ENCODE data around the gene EFHD2. TPM values are rescaled to one million over a fixed set of nuclear protein-coding genes. Genes with fewer than 3 reads are reported as not detected.
"Not testable (repeated sequence)": the region's sequence is repeated elsewhere in the genome, so short reads cannot be mapped to it uniquely, and the experiment has no call there.

EFHD2 gene
- total RNA-seq, 1 donor from 2014 or later, result 12.5 TPM

DNA sequence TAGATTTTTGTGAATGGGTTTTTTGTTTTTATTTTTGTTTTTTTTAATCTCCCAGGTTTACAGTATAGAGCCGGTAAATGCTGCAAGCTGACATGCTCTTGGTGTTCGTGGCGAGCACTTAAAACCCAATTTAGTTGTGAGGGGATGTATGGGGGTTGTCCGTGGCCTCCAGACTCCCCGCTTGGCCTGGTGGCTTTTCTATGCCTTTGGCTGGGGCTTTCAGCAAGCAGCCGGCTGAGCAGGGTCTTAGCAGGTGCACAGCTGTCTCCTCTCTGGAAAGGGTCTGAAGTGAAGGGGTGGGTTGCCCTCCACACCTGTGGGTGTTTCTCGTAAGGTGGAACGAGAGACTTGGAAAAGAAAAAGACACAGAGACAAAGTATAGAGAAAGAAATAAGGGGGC lies 31.0 kb upstream of the EFHD2 start:
- Histone ChIP-seq H3K4me1 (ENCODE audit: control insufficient read depth in 3 of 3, insufficient read depth in 3 of 3, low read length in 3 of 3) (no peaks in the 10 kb centered on the region), H3K27me3 (ENCODE audit: control insufficient read depth in 3 of 3, insufficient read depth in 3 of 3, low read length in 3 of 3) (peaks cover 6 to 15% (median 12%) of the 10 kb centered on the region in 3 donors), H3K4me3 (ENCODE audit: low read length in 3 of 3) (no peak overlapping the region), H3K9ac (ENCODE audit: low read depth in 1 of 3, low read length in 3 of 3) (no peak overlapping the region), H3K9me3 (ENCODE audit: control insufficient read depth in 3 of 3, low read length in 3 of 3) (no peaks in the 10 kb centered on the region), H3K36me3 (ENCODE audit: control insufficient read depth in 3 of 3, insufficient read depth in 3 of 3, low read length in 3 of 3) (no peaks in the 10 kb centered on the region), H3K27ac (ENCODE audit: low read depth, low read length) (no peak overlapping the region)

DNA sequence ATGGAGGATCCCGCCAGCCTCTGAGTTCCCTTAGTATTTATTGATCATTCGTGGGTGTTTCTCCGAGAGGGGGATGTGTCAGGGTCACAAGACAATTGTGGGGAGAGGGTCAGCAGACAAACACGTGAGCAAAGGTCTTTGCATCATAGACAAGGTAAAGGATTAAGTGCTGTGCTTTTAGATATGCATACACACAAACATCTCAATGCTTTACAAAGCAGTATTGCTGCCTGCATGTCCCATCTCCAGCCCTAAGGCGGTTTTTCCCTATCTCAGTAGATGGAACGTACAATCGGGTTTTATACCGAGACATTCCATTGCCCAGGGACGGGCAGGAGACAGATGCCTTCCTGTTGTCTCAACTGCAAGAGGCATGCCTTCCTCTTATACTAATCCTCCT lies 30.5 kb upstream of the EFHD2 start:
- H3K4me1 ChIP-seq (ENCODE audit: control insufficient read depth in 3 of 3, insufficient read depth in 3 of 3, low read length in 3 of 3); H3K27ac ChIP-seq (ENCODE audit: low read depth, low read length); H3K9ac ChIP-seq (ENCODE audit: low read depth in 1 of 3, low read length in 3 of 3): not testable (repeated sequence)

DNA sequence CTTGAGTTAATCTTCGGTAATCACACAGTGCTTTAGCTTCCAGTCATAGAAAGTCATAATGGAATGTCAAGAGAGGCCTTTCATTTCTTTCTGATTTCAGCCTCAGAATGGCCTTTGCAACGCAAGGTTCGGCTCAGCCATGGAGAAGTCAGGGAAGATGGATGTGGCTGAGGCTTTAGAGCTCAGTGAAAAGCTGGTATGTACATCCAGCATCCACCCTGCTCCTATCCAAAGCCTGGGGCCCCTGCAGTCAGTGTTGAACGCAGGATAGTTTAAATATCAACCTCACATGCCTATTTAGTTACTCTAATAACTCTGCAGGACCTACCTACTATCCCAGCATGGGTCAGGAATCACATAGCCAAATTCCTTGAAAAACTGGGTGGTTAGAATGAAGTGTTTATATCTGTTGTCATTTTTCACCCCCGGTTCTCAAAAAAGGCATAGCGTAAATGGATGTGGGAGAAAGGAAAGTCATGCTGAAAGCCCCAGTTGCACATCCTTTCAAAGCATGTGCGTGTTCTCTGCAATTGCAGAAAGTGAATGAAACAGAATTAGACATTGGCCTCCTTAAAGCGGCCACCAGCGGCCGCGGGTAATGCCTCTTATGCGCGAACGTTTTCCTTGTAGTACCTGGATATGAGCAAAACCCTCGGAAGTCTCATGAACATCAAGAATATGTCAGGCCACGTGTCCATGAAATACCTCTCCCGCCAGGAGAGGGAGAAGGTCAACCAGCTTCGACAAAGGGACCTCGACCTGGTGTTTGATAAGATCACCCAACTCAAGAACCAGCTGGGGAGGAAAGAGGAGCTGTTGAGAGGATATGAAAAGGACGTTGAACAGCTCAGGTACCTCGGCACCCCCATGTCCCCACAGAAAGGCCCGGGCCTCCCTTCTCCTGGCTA lies 28.8 kb upstream of the EFHD2 start:
- Histone ChIP-seq H3K36me3 (ENCODE audit: control insufficient read depth in 3 of 3, insufficient read depth in 3 of 3, low read length in 3 of 3) (no peaks in the 10 kb centered on the region), H3K27me3 (ENCODE audit: control insufficient read depth in 3 of 3, insufficient read depth in 3 of 3, low read length in 3 of 3) (peaks cover 14 to 34% (median 27%) of the 10 kb centered on the region in 3 donors), H3K27ac (ENCODE audit: low read depth, low read length) (no peak overlapping the region), H3K9me3 (ENCODE audit: control insufficient read depth in 3 of 3, low read length in 3 of 3) (no peaks in the 10 kb centered on the region), H3K4me1 (ENCODE audit: control insufficient read depth in 3 of 3, insufficient read depth in 3 of 3, low read length in 3 of 3) (peaks cover 0 to under 1% (median 0%) of the 10 kb centered on the region in 3 donors), H3K9ac (ENCODE audit: low read depth in 1 of 3, low read length in 3 of 3) (no peak overlapping the region), H3K4me3 (ENCODE audit: low read length in 3 of 3) (no peak overlapping the region)

More for the DNA sequence above, 30.5 kb upstream of the EFHD2 start:
- H3K27me3 ChIP-seq (ENCODE audit: control insufficient read depth in 3 of 3, insufficient read depth in 3 of 3, low read length in 3 of 3), result peaks cover 9 to 20% (median 16%) of the 10 kb centered on the region in 3 donors
- H3K9me3 ChIP-seq (ENCODE audit: control insufficient read depth in 3 of 3, low read length in 3 of 3); H3K4me3 ChIP-seq (ENCODE audit: low read length in 3 of 3); H3K36me3 ChIP-seq (ENCODE audit: control insufficient read depth in 3 of 3, insufficient read depth in 3 of 3, low read length in 3 of 3): not testable (repeated sequence)

DNA sequence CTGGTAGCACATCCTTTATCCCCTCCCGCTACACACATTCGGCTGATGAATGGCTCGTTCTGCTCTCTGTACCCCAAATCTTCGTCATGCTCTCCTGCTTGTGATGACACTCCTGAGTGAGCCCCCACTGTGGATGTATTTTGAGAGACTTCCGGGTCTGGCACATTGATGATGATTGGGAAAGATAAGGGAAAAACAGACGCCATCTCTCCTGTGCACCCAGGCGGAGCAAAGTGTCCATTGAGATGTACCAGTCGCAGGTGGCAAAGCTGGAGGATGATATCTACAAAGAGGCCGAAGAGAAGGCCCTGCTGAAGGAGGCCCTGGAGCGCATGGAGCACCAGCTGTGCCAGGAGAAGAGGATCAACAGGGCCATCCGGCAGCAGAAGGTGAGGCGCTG lies 27.9 kb upstream of the EFHD2 start:
- Histone ChIP-seq H3K4me1 (ENCODE audit: control insufficient read depth in 3 of 3, insufficient read depth in 3 of 3, low read length in 3 of 3) (peaks cover 0 to 3% (median 0%) of the 10 kb centered on the region in 3 donors), H3K9ac (ENCODE audit: low read depth in 1 of 3, low read length in 3 of 3) (no peak overlapping the region), H3K27me3 (ENCODE audit: control insufficient read depth in 3 of 3, insufficient read depth in 3 of 3, low read length in 3 of 3) (peaks cover 22 to 40% (median 30%) of the 10 kb centered on the region in 3 donors), H3K36me3 (ENCODE audit: control insufficient read depth in 3 of 3, insufficient read depth in 3 of 3, low read length in 3 of 3) (no peaks in the 10 kb centered on the region), H3K9me3 (ENCODE audit: control insufficient read depth in 3 of 3, low read length in 3 of 3) (no peaks in the 10 kb centered on the region), H3K4me3 (ENCODE audit: low read length in 3 of 3) (no peak overlapping the region), H3K27ac (ENCODE audit: low read depth, low read length) (no peak overlapping the region)

DNA sequence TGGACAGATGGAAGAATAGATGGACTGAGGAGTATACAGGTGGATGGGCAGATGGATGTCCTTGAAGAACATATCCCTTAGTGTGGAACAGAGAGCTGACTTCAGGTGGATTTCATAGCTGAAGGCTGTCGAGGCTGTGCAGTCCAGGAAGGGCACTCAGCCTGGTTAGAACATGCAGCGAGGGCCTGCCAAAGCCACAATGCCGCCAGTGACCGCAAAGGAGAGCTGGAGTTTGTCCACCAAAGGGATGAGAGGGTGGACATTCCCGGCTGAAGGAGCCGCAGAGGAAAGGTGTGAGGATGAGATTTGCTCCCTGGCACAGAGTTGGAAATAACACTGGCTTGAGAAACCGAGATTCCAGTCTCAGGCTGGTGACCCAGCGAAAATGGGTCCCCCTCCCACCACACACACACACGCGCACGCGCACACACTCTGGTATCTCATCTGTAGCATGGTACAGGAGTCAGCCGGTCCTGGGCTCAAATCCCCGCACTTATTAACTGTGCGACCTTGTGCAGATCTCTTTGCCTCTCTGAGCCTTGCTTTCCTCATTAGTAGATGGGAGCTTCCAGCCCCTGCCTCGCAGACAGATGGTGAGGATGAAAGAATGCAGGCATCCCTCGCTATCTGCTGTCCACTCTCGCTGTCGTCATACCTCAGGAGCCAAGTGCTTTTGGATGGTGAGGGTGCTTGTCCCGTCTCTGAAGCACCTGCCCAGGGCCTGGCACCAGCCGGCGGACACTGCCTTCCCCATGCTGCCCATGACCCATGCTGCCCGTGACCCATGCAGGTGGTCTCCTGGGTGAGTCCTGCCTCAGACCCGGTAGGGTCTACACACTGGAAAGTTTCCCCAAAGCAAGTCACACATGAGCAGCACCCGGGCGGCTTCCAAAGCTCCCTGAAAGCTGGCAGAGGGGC lies 26.8 kb upstream of the EFHD2 start:
- no peaks in the 10 kb centered on the region for H3K9me3 ChIP-seq (ENCODE audit: control insufficient read depth in 3 of 3, low read length in 3 of 3)
- H3K36me3 ChIP-seq (ENCODE audit: control insufficient read depth in 3 of 3, insufficient read depth in 3 of 3, low read length in 3 of 3), result no peaks in the 10 kb centered on the region
- H3K4me3 ChIP-seq (ENCODE audit: low read length in 3 of 3), result no peak overlapping the region
- no peak overlapping the region for H3K27ac ChIP-seq (ENCODE audit: low read depth, low read length)
- H3K9ac ChIP-seq (ENCODE audit: low read depth in 1 of 3, low read length in 3 of 3), result no peak overlapping the region
- peaks cover 0 to 3% (median 0%) of the 10 kb centered on the region in 3 donors for H3K4me1 ChIP-seq (ENCODE audit: control insufficient read depth in 3 of 3, insufficient read depth in 3 of 3, low read length in 3 of 3)
- peaks cover 23 to 40% (median 33%) of the 10 kb centered on the region in 3 donors for H3K27me3 ChIP-seq (ENCODE audit: control insufficient read depth in 3 of 3, insufficient read depth in 3 of 3, low read length in 3 of 3)

DNA sequence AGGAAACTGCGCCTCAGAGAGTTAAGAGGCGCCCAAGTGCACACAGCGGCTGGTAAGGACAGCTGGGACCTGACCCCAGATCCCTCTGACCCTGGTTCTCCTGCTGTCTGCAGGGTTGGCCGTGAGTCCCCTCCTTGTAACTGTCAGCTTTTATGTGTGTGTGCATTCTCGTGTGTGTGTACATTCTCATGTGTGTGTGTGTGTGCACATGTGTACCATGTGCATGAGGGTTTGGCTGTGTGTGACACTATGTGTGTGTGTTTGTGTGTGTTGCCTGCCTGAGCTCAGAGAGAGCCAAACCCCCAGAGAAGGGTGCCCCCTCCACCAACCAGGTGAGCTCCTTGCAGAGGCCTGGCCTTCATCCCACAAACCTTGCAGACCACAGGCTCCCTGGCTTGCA lies 25.9 kb upstream of the EFHD2 start:
- Histone ChIP-seq H3K27me3 (ENCODE audit: control insufficient read depth in 3 of 3, insufficient read depth in 3 of 3, low read length in 3 of 3) (peaks cover 28 to 43% (median 40%) of the 10 kb centered on the region in 3 donors), H3K36me3 (ENCODE audit: control insufficient read depth in 3 of 3, insufficient read depth in 3 of 3, low read length in 3 of 3) (no peaks in the 10 kb centered on the region), H3K9ac (ENCODE audit: low read depth in 1 of 3, low read length in 3 of 3) (no peak overlapping the region), H3K9me3 (ENCODE audit: control insufficient read depth in 3 of 3, low read length in 3 of 3) (no peaks in the 10 kb centered on the region), H3K4me3 (ENCODE audit: low read length in 3 of 3) (no peak overlapping the region), H3K4me1 (ENCODE audit: control insufficient read depth in 3 of 3, insufficient read depth in 3 of 3, low read length in 3 of 3) (peaks cover 0 to 3% (median 0%) of the 10 kb centered on the region in 3 donors), H3K27ac (ENCODE audit: low read depth, low read length) (no peak overlapping the region)

DNA sequence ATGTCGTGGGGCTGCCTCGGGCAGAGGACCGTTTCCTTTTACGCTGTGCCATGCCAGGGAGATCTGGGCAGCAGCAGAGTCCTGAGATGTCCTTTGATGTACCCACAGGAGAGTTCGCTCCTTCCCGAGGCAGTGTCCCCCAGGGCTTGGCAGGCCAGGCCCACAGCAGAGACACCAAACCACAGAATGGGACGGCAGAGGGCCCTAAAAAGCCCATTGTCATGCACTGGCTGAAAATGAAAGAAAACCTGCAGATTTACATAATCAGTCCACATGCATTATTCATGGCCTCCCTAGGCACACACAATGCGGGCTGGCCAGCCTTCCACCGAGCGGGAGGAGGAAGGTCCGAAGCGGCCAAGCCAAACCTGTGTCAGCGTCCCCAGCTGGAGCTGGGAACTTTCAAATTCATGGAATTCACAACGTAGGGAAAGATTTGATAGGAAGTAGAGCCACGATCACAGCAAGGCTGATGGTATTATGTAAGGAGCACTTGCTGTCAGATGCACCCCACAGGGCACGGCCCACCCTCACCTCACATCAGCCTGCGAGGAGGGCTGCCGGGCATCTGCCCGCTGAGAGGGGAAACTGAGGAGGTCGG lies 25.3 kb upstream of the EFHD2 start:
- Histone ChIP-seq H3K9me3 (ENCODE audit: control insufficient read depth in 3 of 3, low read length in 3 of 3) (no peaks in the 10 kb centered on the region), H3K4me1 (ENCODE audit: control insufficient read depth in 3 of 3, insufficient read depth in 3 of 3, low read length in 3 of 3) (peaks cover 0 to 3% (median 0%) of the 10 kb centered on the region in 3 donors), H3K27ac (ENCODE audit: low read depth, low read length) (no peak overlapping the region), H3K27me3 (ENCODE audit: control insufficient read depth in 3 of 3, insufficient read depth in 3 of 3, low read length in 3 of 3) (peaks cover 29 to 43% (median 43%) of the 10 kb centered on the region in 3 donors), H3K9ac (ENCODE audit: low read depth in 1 of 3, low read length in 3 of 3) (no peak overlapping the region), H3K36me3 (ENCODE audit: control insufficient read depth in 3 of 3, insufficient read depth in 3 of 3, low read length in 3 of 3) (no peaks in the 10 kb centered on the region), H3K4me3 (ENCODE audit: low read length in 3 of 3) (no peak overlapping the region)

DNA sequence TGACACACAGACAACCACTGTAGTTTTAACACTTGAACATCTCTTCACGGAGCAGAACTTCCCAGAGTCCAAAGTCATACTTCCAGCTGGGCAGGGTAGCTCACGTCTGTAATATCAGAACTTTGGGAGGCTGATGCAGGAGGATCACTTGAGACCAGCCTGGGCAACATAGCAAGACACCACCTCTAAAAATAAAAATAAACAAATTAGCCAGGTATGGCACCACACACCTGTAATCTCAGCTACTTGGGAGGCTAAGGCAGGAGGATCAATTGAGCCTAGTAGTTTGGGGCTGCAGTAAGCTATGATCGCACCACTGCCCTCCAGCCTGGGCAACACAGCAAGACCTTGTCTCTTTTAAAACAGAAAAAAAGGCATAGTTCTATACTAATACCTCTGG lies 24.3 kb upstream of the EFHD2 start:
- Histone ChIP-seq H3K9ac (ENCODE audit: low read depth in 1 of 3, low read length in 3 of 3) (no peak overlapping the region), H3K4me3 (ENCODE audit: low read length in 3 of 3) (no peak overlapping the region), H3K4me1 (ENCODE audit: control insufficient read depth in 3 of 3, insufficient read depth in 3 of 3, low read length in 3 of 3) (peaks cover 0 to 3% (median 0%) of the 10 kb centered on the region in 3 donors), H3K9me3 (ENCODE audit: control insufficient read depth in 3 of 3, low read length in 3 of 3) (no peaks in the 10 kb centered on the region), H3K27me3 (ENCODE audit: control insufficient read depth in 3 of 3, insufficient read depth in 3 of 3, low read length in 3 of 3) (peaks cover 26 to 43% (median 40%) of the 10 kb centered on the region in 3 donors), H3K27ac (ENCODE audit: low read depth, low read length) (no peak overlapping the region), H3K36me3 (ENCODE audit: control insufficient read depth in 3 of 3, insufficient read depth in 3 of 3, low read length in 3 of 3) (no peaks in the 10 kb centered on the region)

DNA sequence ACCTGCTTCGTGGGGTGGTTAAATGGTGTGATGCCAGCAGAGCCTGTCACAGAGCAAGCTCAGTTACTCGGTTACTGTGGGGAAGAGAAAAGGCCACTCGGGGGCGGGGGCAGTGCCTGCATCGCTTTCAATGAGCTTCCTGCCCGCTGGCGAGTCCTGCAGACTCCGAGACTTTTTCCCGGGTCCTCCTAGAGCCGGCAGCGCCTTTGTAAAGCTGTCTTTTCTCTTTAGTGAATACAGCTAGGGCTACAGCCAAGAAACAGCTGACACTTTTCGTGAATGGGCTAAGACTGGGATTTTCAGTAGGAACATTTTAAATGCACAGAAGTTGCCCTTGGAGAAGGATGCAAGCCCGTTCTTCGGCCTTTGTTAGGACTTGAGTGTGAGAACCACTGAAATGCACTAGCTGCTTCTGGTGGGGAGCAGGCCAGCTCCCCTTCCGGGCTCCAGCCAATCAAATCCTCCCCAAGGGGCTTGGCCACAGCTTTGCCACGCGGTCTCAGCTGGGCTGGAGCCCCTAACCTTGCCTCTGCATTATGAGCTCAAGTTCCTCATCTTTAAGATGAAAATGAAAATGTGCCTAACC lies 23.4 kb upstream of the EFHD2 start:
- H3K9ac ChIP-seq (ENCODE audit: low read depth in 1 of 3, low read length in 3 of 3), result no peak overlapping the region
- peaks cover 26 to 43% (median 40%) of the 10 kb centered on the region in 3 donors for H3K27me3 ChIP-seq (ENCODE audit: control insufficient read depth in 3 of 3, insufficient read depth in 3 of 3, low read length in 3 of 3)
- H3K27ac ChIP-seq (ENCODE audit: low read depth, low read length), result no peak overlapping the region
- H3K4me1 ChIP-seq (ENCODE audit: control insufficient read depth in 3 of 3, insufficient read depth in 3 of 3, low read length in 3 of 3), result peaks cover 0 to 3% (median 0%) of the 10 kb centered on the region in 3 donors
- H3K4me3 ChIP-seq (ENCODE audit: low read length in 3 of 3), result no peak overlapping the region
- no peaks in the 10 kb centered on the region for H3K9me3 ChIP-seq (ENCODE audit: control insufficient read depth in 3 of 3, low read length in 3 of 3)
- no peaks in the 10 kb centered on the region for H3K36me3 ChIP-seq (ENCODE audit: control insufficient read depth in 3 of 3, insufficient read depth in 3 of 3, low read length in 3 of 3)

Measured in skeletal muscle tissue (tissue), 4 donors.